CD14-positive monocyte (primary cell): ENCODE data around the gene NLGN1. TPM values are rescaled to one million over a fixed set of nuclear protein-coding genes. Genes with fewer than 3 reads are reported as not detected.

ENCODE experiments used
- DNase-seq, 3 donors: peaks; one replicate each; pipeline ENCODE4 v3.0.0-alpha.2; 2011 to 2022
- H2AFZ ChIP-seq: 2 replicates; pipeline ENCODE4 v1.6.0; 2012; ENCODE audit warnings: mild to moderate bottlenecking, low read depth, low read length, inconsistent platforms; ENCODE audit not compliant: insufficient read depth, poor library complexity, severe bottlenecking
- H3K27ac ChIP-seq, 2 donors: 1 replicate in 1 of 2; 2 replicates in 1 of 2; pipeline ENCODE4 v1.5.1; 2012 to 2013; ENCODE audit warnings: low read length in 2 of 2, control low read depth in 1 of 2, inconsistent platforms in 1 of 2, low read depth in 1 of 2, mild to moderate bottlenecking in 1 of 2
- H3K27me3 ChIP-seq, 2 donors: one replicate each; pipeline versions ENCODE4 v1.6.0 to v1.6.1; 2011 to 2013; ENCODE audit warnings: low read length in 2 of 2; ENCODE audit not compliant: control insufficient read depth in 2 of 2, insufficient read depth in 2 of 2
- H3K36me3 ChIP-seq, 2 donors: replicated peaks in 1 of 2; 1 replicate in 1 of 2; 2 replicates in 1 of 2; pipeline versions ENCODE4 v1.5.1 to v1.6.1; 2012 to 2013; ENCODE audit warnings: low read length in 2 of 2, control low read depth in 1 of 2, inconsistent platforms in 1 of 2, mild to moderate bottlenecking in 1 of 2; ENCODE audit not compliant: insufficient read depth in 2 of 2, control insufficient read depth in 1 of 2
- H3K4me1 ChIP-seq, 2 donors: 1 replicate in 1 of 2; 2 replicates in 1 of 2; pipeline versions ENCODE4 v1.5.1 to v1.6.1; 2012 to 2013; ENCODE audit warnings: low read length in 2 of 2, control low read depth in 1 of 2, inconsistent platforms in 1 of 2, mild to moderate bottlenecking in 1 of 2, moderate library complexity in 1 of 2; ENCODE audit not compliant: insufficient read depth in 2 of 2, control insufficient read depth in 1 of 2
- H3K4me2 ChIP-seq: replicated peaks from 2 replicates; pipeline ENCODE3; 2012; ENCODE audit warnings: low read length, moderate library complexity, mild to moderate bottlenecking; ENCODE audit not compliant: poor library complexity, severe bottlenecking; ENCODE audit errors: extremely low read depth
- H3K4me3 ChIP-seq, 3 experiments: fragments of 200-600 bp in 1 of 3; sonication (generic) in 1 of 3; replicated peaks in 1 of 3; 1 replicate in 2 of 3; 2 replicates in 1 of 3; pipeline ENCODE4 v1.5.1; 2011 to 2013; ENCODE audit warnings: low read length in 3 of 3, mild to moderate bottlenecking in 3 of 3, control low read depth in 2 of 3, low read depth in 2 of 3, inconsistent platforms in 1 of 3, moderate library complexity in 1 of 3
- H3K79me2 ChIP-seq: 2 replicates; pipeline ENCODE4 v1.6.0; 2012; ENCODE audit warnings: mild to moderate bottlenecking, control low read depth, inconsistent platforms, low read length, moderate library complexity; ENCODE audit not compliant: insufficient read depth
- H3K9ac ChIP-seq: 2 replicates; pipeline ENCODE4 v1.6.0; 2017; ENCODE audit warnings: low read length, mild to moderate bottlenecking; ENCODE audit not compliant: insufficient read depth, poor library complexity, severe bottlenecking
- H3K9me3 ChIP-seq, 2 donors: replicated peaks in 1 of 2; 1 replicate in 1 of 2; 2 replicates in 1 of 2; pipeline versions ENCODE4 v1.5.1 to v1.6.1; 2012 to 2013; ENCODE audit warnings: low read length in 2 of 2, control low read depth in 1 of 2; ENCODE audit not compliant: control insufficient read depth in 1 of 2, insufficient read depth in 1 of 2
- H4K20me1 ChIP-seq: 2 replicates; pipeline ENCODE4 v1.6.0; 2012; ENCODE audit warnings: mild to moderate bottlenecking, low read length, control low read depth, moderate library complexity; ENCODE audit not compliant: insufficient read depth
- H3K27ac Mint-ChIP-seq, 7 donors: one replicate each; pipeline ENCODE4 v1.8.0; 2020; ENCODE audit warnings: mild to moderate bottlenecking in 7 of 7, mixed read lengths in 7 of 7, moderate library complexity in 6 of 7, inconsistent platforms in 2 of 7
- H3K27me3 Mint-ChIP-seq, 3 donors: one replicate each; pipeline ENCODE4 v1.8.0; 2021 to 2022; ENCODE audit warnings: low read depth in 3 of 3, mild to moderate bottlenecking in 3 of 3, mixed read lengths in 3 of 3, moderate library complexity in 3 of 3, inconsistent platforms in 1 of 3
- H3K36me3 Mint-ChIP-seq, 2 donors: one replicate each; pipeline ENCODE4 v1.8.0; 2020; ENCODE audit warnings: mixed read lengths in 2 of 2, inconsistent platforms in 1 of 2, mild to moderate bottlenecking in 1 of 2
- H3K4me1 Mint-ChIP-seq: one replicate; pipeline ENCODE4 v1.8.0; 2020; ENCODE audit warnings: mild to moderate bottlenecking, mixed read lengths
- H3K4me3 Mint-ChIP-seq, 2 donors: one replicate each; pipeline ENCODE4 v1.8.0; 2020; ENCODE audit warnings: mild to moderate bottlenecking in 2 of 2, mixed read lengths in 2 of 2, moderate library complexity in 1 of 2
- H3K9me3 Mint-ChIP-seq, 7 donors: one replicate each; pipeline ENCODE4 v1.8.0; 2020 to 2022; ENCODE audit warnings: mixed read lengths in 7 of 7, mild to moderate bottlenecking in 6 of 7, moderate library complexity in 6 of 7, inconsistent platforms in 2 of 7
- CTCF ChIP-seq: fragments of 200-600 bp; IDR thresholded peaks from one replicate; pipeline ENCODE4 v1.8.0; 2022; ENCODE audit warnings: antibody characterized with exemption, mild to moderate bottlenecking
- WGBS: methylation state at CpG from one replicate; pipeline ENCODE4 v1.1.5; 2013; ENCODE audit warnings: missing lambda C conversion rate; ENCODE audit not compliant: insufficient coverage; 5-methylcytosine and 5-hydroxymethylcytosine counted together
- intact Hi-C, 2 donors: fragments of 100-400 bp; cut with micrococcal nuclease; formaldehyde crosslinking; loops; one replicate each; pipeline versions ENCODE4 v1.15.0 to v1.15.1; 2023
- polyA plus RNA-seq, 3 donors: library from polyadenylated mRNA; depleted of rRNA in 1 of 3; unstranded in 2 of 3; stranded (reverse) in 1 of 3; fragments of 300-500 nt in 2 of 3; fragments of >200 nt in 1 of 3; fragmentation: Illumina TruSeq in 2 of 3; gene quantifications; 1 replicate in 2 of 3; 2 replicates in 1 of 3; pipeline ENCODE4 v1.2.3, GENCODE V29; 2012 to 2021

NLGN1 gene
- polyA plus RNA-seq, 3 donors: not detected

GRCh38 chr3:173958805-173959204, 561.3 kb downstream of the NLGN1 start:
- Histone ChIP-seq H3K4me1 (no peaks in the 10 kb centered on the region), H3K4me2 (no peak overlapping the region), H3K9ac (no peak overlapping the region), H2AFZ (no peak overlapping the region), H3K4me3 (no peak overlapping the region), H3K36me3 (no peaks in the 10 kb centered on the region), H3K9me3 (peaks cover 13 to 18% of the 10 kb centered on the region in 2 donors), H3K79me2 (no peaks in the 10 kb centered on the region), H3K27ac (no peak overlapping the region), H3K27me3 (no peaks in the 10 kb centered on the region), H4K20me1 (no peaks in the 10 kb centered on the region)
- intact Hi-C loops: no loop called here
- H3K4me1 Mint-ChIP-seq: no peaks in the 10 kb centered on the region
- H3K27ac Mint-ChIP-seq: no peak overlapping the region
- 92% methylated on average over 6 of the region's 6 CpGs for whole genome bisulfite sequencing
- H3K27me3 Mint-ChIP-seq: peaks cover 0 to 2% (median 0%) of the 10 kb centered on the region in 3 donors
- H3K36me3 Mint-ChIP-seq: no peaks in the 10 kb centered on the region
- peaks cover 2 to 16% (median 11%) of the 10 kb centered on the region in 7 donors for H3K9me3 Mint-ChIP-seq
- TF ChIP-seq CTCF: no peak
- no peak overlapping the region for H3K4me3 Mint-ChIP-seq
- no peak for DNase-seq

GRCh38 chr3:173970281-173970680, 572.7 kb downstream of the NLGN1 start:
- no peak overlapping the region for H3K27ac Mint-ChIP-seq
- Histone ChIP-seq H3K79me2 (no peaks in the 10 kb centered on the region), H2AFZ (no peak overlapping the region), H4K20me1 (no peaks in the 10 kb centered on the region), H3K4me3 (no peak overlapping the region), H3K9ac (no peak overlapping the region), H3K4me1 (no peaks in the 10 kb centered on the region), H3K27ac (no peak overlapping the region), H3K9me3 (peaks cover 0 to 3% of the 10 kb centered on the region in 2 donors), H3K4me2 (no peak overlapping the region), H3K27me3 (no peaks in the 10 kb centered on the region), H3K36me3 (no peaks in the 10 kb centered on the region)
- H3K4me1 Mint-ChIP-seq: no peaks in the 10 kb centered on the region
- WGBS: 88% methylated on average over 4 of the region's 4 CpGs
- intact Hi-C loops: no loop called here
- H3K9me3 Mint-ChIP-seq: peaks cover 0 to 4% (median 0%) of the 10 kb centered on the region in 7 donors
- no peak for DNase-seq
- H3K36me3 Mint-ChIP-seq: no peaks in the 10 kb centered on the region
- TF ChIP-seq CTCF: no peak
- H3K4me3 Mint-ChIP-seq: no peak overlapping the region
- H3K27me3 Mint-ChIP-seq: no peaks in the 10 kb centered on the region
